HepG2 (cell line): ENCODE results near the gene TNS1. TPM values are rescaled to one million over a fixed set of nuclear protein-coding genes. Genes with fewer than 3 reads are reported as not detected.

Experiments
- DPF2 ChIP-seq: sonication (generic); formaldehyde crosslinking; IDR thresholded peaks from 2 replicates; pipeline ENCODE4 v1.4.0; 2020; ENCODE audit warnings: mild to moderate bottlenecking, low read depth, missing genetic modification reagents, borderline replicate concordance
- MEIS2 ChIP-seq: sonication (generic); formaldehyde crosslinking; IDR thresholded peaks from 2 replicates; pipeline ENCODE4 v1.9.0; 2021; ENCODE audit warnings: mild to moderate bottlenecking, missing genetic modification reagents
- MYNN ChIP-seq: sonication (generic); formaldehyde crosslinking; IDR thresholded peaks from 2 replicates; pipeline ENCODE4 v1.4.0; 2020; ENCODE audit warnings: mild to moderate bottlenecking, low read depth, missing genetic modification reagents
- PAF1 ChIP-seq: IDR thresholded peaks from 2 replicates; pipeline ENCODE4 v1.6.1; 2016; ENCODE audit warnings: missing genetic modification reagents, missing compliant biosample characterization
- polyA plus RNA-seq, 8 experiments: library from polyadenylated mRNA; depleted of rRNA in 3 of 8; stranded (reverse) in 7 of 8; unstranded in 1 of 8; fragments of >200 nt; fragmentation: Illumina TruSeq in 4 of 8; extraction: Trizol in 4 of 8; gene quantifications; 2 replicates each; pipeline versions ENCODE4 v1.2.1 to v1.2.3, GENCODE V29; 2011 to 2016; ENCODE audit warnings: low read depth in 4 of 8, missing spikeins in 1 of 8, mixed read lengths in 1 of 8; ENCODE audit not compliant: insufficient read depth in 1 of 8
- total RNA-seq, 5 experiments: library from RNA; depleted of rRNA; stranded (reverse); fragments of >200 nt; fragmentation: Illumina TruSeq; extraction: Trizol; gene quantifications; 2 replicates each; pipeline ENCODE4 v1.2.3, GENCODE V29; 2016; ENCODE audit warnings: low read depth in 1 of 5
- TF ChIP-seq, protein P1 (sequence below): sonication (generic); formaldehyde crosslinking; IDR thresholded peaks from 2 replicates; pipeline ENCODE4 v1.8.0; 2022; ENCODE audit warnings: missing genetic modification reagents, mild to moderate bottlenecking, moderate library complexity, borderline replicate concordance
- TF ChIP-seq, protein P2 (sequence below): sonication (generic); formaldehyde crosslinking; IDR thresholded peaks from 2 replicates; pipeline ENCODE4 v1.4.0; 2020; ENCODE audit warnings: mild to moderate bottlenecking, missing genetic modification reagents, borderline replicate concordance
- TF ChIP-seq, protein P3 (sequence below): sonication (generic); formaldehyde crosslinking; IDR thresholded peaks from 2 replicates; pipeline ENCODE4 v1.4.0; 2020; ENCODE audit warnings: missing genetic modification reagents, mild to moderate bottlenecking, borderline replicate concordance
- TF ChIP-seq, protein P4 (sequence below): sonication (generic); formaldehyde crosslinking; conservative IDR thresholded peaks from 2 replicates; pipeline ENCODE4 v1.8.0; 2022; ENCODE audit warnings: low read depth, missing genetic modification reagents

Gene TNS1
- total and polyA plus RNA-seq, 2 of the 13 experiments (the other 11 are each of a cell fraction or from before 2014, with no cell fraction given), result 1.9 to 118 TPM

DNA sequence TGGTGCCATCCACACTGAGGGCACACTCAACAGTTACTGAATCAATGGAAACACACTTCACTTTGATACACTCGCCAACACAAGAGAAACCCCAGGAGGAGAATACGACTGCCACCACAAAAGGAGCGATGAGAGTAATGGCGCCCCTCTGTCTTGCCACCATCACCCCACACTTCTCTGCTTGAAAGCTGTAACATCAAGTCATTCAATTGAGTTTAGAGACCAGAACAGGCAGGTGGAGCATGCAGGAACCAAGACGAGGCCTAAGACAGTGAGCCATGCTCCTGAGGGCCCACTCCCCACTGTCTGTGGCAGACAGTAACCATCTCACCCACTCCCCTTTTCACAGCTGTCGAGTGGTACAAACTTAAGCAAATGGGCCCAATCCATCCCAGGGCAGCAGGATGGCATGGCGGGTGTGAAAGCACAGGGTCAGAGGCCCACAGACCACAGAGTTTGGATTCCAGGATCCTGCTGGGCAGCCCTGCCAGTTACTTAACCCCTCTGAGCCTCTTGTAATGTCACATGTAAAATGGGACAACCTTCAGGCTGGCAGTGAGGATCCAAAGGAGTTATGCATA, 101.9 kb downstream of the TNS1 start (continued):
- TF ChIP-seq, protein P1, sequence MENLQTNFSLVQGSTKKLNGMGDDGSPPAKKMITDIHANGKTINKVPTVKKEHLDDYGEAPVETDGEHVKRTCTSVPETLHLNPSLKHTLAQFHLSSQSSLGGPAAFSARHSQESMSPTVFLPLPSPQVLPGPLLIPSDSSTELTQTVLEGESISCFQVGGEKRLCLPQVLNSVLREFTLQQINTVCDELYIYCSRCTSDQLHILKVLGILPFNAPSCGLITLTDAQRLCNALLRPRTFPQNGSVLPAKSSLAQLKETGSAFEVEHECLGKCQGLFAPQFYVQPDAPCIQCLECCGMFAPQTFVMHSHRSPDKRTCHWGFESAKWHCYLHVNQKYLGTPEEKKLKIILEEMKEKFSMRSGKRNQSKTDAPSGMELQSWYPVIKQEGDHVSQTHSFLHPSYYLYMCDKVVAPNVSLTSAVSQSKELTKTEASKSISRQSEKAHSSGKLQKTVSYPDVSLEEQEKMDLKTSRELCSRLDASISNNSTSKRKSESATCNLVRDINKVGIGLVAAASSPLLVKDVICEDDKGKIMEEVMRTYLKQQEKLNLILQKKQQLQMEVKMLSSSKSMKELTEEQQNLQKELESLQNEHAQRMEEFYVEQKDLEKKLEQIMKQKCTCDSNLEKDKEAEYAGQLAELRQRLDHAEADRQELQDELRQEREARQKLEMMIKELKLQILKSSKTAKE (CRISPR knock-in tag), result no peak
- TF ChIP-seq, protein P2, sequence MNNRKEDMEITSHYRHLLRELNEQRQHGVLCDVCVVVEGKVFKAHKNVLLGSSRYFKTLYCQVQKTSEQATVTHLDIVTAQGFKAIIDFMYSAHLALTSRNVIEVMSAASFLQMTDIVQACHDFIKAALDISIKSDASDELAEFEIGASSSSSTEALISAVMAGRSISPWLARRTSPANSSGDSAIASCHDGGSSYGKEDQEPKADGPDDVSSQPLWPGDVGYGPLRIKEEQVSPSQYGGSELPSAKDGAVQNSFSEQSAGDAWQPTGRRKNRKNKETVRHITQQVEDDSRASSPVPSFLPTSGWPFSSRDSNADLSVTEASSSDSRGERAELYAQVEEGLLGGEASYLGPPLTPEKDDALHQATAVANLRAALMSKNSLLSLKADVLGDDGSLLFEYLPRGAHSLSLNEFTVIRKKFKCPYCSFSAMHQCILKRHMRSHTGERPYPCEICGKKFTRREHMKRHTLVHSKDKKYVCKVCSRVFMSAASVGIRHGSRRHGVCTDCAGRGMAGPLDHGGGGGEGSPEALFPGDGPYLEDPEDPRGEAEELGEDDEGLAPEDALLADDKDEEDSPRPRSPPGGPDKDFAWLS (CRISPR knock-in tag), result no peak
- no peak for TF ChIP-seq DPF2 (CRISPR knock-in tag)
- no peak for TF ChIP-seq MEIS2
- TF ChIP-seq, protein P3, sequence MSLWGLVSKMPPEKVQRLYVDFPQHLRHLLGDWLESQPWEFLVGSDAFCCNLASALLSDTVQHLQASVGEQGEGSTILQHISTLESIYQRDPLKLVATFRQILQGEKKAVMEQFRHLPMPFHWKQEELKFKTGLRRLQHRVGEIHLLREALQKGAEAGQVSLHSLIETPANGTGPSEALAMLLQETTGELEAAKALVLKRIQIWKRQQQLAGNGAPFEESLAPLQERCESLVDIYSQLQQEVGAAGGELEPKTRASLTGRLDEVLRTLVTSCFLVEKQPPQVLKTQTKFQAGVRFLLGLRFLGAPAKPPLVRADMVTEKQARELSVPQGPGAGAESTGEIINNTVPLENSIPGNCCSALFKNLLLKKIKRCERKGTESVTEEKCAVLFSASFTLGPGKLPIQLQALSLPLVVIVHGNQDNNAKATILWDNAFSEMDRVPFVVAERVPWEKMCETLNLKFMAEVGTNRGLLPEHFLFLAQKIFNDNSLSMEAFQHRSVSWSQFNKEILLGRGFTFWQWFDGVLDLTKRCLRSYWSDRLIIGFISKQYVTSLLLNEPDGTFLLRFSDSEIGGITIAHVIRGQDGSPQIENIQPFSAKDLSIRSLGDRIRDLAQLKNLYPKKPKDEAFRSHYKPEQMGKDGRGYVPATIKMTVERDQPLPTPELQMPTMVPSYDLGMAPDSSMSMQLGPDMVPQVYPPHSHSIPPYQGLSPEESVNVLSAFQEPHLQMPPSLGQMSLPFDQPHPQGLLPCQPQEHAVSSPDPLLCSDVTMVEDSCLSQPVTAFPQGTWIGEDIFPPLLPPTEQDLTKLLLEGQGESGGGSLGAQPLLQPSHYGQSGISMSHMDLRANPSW (CRISPR knock-in tag), result peak; percentile 13; the same call in 1 of the 2 replicates
- no peak for TF ChIP-seq MYNN (CRISPR knock-in tag)
- TF ChIP-seq, protein P4, sequence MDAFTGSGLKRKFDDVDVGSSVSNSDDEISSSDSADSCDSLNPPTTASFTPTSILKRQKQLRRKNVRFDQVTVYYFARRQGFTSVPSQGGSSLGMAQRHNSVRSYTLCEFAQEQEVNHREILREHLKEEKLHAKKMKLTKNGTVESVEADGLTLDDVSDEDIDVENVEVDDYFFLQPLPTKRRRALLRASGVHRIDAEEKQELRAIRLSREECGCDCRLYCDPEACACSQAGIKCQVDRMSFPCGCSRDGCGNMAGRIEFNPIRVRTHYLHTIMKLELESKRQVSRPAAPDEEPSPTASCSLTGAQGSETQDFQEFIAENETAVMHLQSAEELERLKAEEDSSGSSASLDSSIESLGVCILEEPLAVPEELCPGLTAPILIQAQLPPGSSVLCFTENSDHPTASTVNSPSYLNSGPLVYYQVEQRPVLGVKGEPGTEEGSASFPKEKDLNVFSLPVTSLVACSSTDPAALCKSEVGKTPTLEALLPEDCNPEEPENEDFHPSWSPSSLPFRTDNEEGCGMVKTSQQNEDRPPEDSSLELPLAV, result no peak
- no peak for TF ChIP-seq PAF1 (CRISPR knock-in tag)
